ENCODE results near the gene CNPY1. TPM values are rescaled to one million over a fixed set of nuclear protein-coding genes. Genes with fewer than 3 reads are reported as not detected.

Gene CNPY1
- total and polyA plus RNA-seq, 2 donors (not counting 1 experiment from before 2014, with no cell fraction given): not detected

- Histone ChIP-seq H3K36me3 (ENCODE audit: control insufficient read depth, insufficient read depth, low read length) (no peaks in the 10 kb centered on the region), H3K4me1 (ENCODE audit: control insufficient read depth, extremely low read depth, insufficient read depth, low read length) (no peaks in the 10 kb centered on the region), H3K9me3 (ENCODE audit: control insufficient read depth, insufficient read depth, low read depth, low read length) (no peaks in the 10 kb centered on the region), H3K27me3 (ENCODE audit: control insufficient read depth, insufficient read depth, low read length) (no peaks in the 10 kb centered on the region), H3K4me3 (replicated peaks in 1 of 4; ENCODE audit: control extremely low read depth in 1 of 4, insufficient read depth in 1 of 4, low read depth in 3 of 4, low read length in 4 of 4) (no peak overlapping the region), H3K4me2 (ENCODE audit: extremely low read depth, insufficient read depth, low read length) (no peak overlapping the region), H4K20me1 (ENCODE audit: control insufficient read depth, extremely low read depth, insufficient read depth, low read length) (no peaks in the 10 kb centered on the region), H3K79me2 (ENCODE audit: control insufficient read depth, insufficient read depth, low read length) (no peaks in the 10 kb centered on the region), H3K9ac (ENCODE audit: insufficient read depth, low read length) (no peak overlapping the region), H3K27ac (ENCODE audit: insufficient read depth, low read length) (no peak overlapping the region), H2AFZ (ENCODE audit: low read length) (no peak overlapping the region)
- TF ChIP-seq CTCF (conservative IDR thresholded peaks at IDR 0.05 in 1 of 2, IDR thresholded peaks at IDR 0.05 in 1 of 2; ENCODE audit: low read depth in 1 of 2, low read length in 2 of 2): no peak
- no peak for TF ChIP-seq EZH2 (IDR thresholded peaks at IDR 0.05; ENCODE audit: low read length, missing control alignments)
- DNase-seq (ENCODE audit: low read depth in 2 of 2): no peak
These were observed 63.7 kb downstream of the CNPY1 start for GRCh38 chr7:155482511-155483183.

- H3K4me2 ChIP-seq (ENCODE audit: extremely low read depth, insufficient read depth, low read length): no peak overlapping the region
- no peak for DNase-seq (ENCODE audit: low read depth in 2 of 2)
- H3K79me2 ChIP-seq (ENCODE audit: control insufficient read depth, insufficient read depth, low read length): no peaks in the 10 kb centered on the region
- no peaks in the 10 kb centered on the region for H3K9me3 ChIP-seq (ENCODE audit: control insufficient read depth, insufficient read depth, low read depth, low read length)
- H3K36me3 ChIP-seq (ENCODE audit: control insufficient read depth, insufficient read depth, low read length): no peaks in the 10 kb centered on the region
- H3K4me1 ChIP-seq (ENCODE audit: control insufficient read depth, extremely low read depth, insufficient read depth, low read length): no peaks in the 10 kb centered on the region
- no peak overlapping the region for H3K27ac ChIP-seq (ENCODE audit: insufficient read depth, low read length)
- no peaks in the 10 kb centered on the region for H4K20me1 ChIP-seq (ENCODE audit: control insufficient read depth, extremely low read depth, insufficient read depth, low read length)
- no peak overlapping the region for H2AFZ ChIP-seq (ENCODE audit: low read length)
- no peaks in the 10 kb centered on the region for H3K27me3 ChIP-seq (ENCODE audit: control insufficient read depth, insufficient read depth, low read length)
- TF ChIP-seq CTCF (conservative IDR thresholded peaks at IDR 0.05 in 1 of 2, IDR thresholded peaks at IDR 0.05 in 1 of 2; ENCODE audit: low read depth in 1 of 2, low read length in 2 of 2): no peak
- no peak for TF ChIP-seq EZH2 (IDR thresholded peaks at IDR 0.05; ENCODE audit: low read length, missing control alignments)
- no peak overlapping the region for H3K9ac ChIP-seq (ENCODE audit: insufficient read depth, low read length)
- H3K4me3 ChIP-seq (replicated peaks in 1 of 4; ENCODE audit: control extremely low read depth in 1 of 4, insufficient read depth in 1 of 4, low read depth in 3 of 4, low read length in 4 of 4): no peak overlapping the region
These were observed 64.6 kb downstream of the CNPY1 start for GRCh38 chr7:155481764-155482163.

GRCh38 chr7:155477476-155477875 lies 68.9 kb downstream of the CNPY1 start:
- H3K27me3 ChIP-seq (ENCODE audit: control insufficient read depth, insufficient read depth, low read length): peaks cover 2% of the 10 kb centered on the region

More at GRCh38 chr7:155477476-155477875, 68.9 kb downstream of the CNPY1 start:
- Histone ChIP-seq H4K20me1 (ENCODE audit: control insufficient read depth, extremely low read depth, insufficient read depth, low read length) (no peaks in the 10 kb centered on the region), H3K27ac (ENCODE audit: insufficient read depth, low read length) (no peak overlapping the region), H3K79me2 (ENCODE audit: control insufficient read depth, insufficient read depth, low read length) (no peaks in the 10 kb centered on the region), H3K4me1 (ENCODE audit: control insufficient read depth, extremely low read depth, insufficient read depth, low read length) (no peaks in the 10 kb centered on the region), H3K4me2 (ENCODE audit: extremely low read depth, insufficient read depth, low read length) (no peak overlapping the region), H3K9me3 (ENCODE audit: control insufficient read depth, insufficient read depth, low read depth, low read length) (no peaks in the 10 kb centered on the region), H3K36me3 (ENCODE audit: control insufficient read depth, insufficient read depth, low read length) (no peaks in the 10 kb centered on the region), H3K9ac (ENCODE audit: insufficient read depth, low read length) (no peak overlapping the region), H3K4me3 (replicated peaks in 1 of 4; ENCODE audit: control extremely low read depth in 1 of 4, insufficient read depth in 1 of 4, low read depth in 3 of 4, low read length in 4 of 4) (no peak overlapping the region), H2AFZ (ENCODE audit: low read length) (no peak overlapping the region)
- TF ChIP-seq CTCF (conservative IDR thresholded peaks at IDR 0.05 in 1 of 2, IDR thresholded peaks at IDR 0.05 in 1 of 2; ENCODE audit: low read depth in 1 of 2, low read length in 2 of 2) (no peak), EZH2 (IDR thresholded peaks at IDR 0.05; ENCODE audit: low read length, missing control alignments) (no peak)
- DNase-seq (ENCODE audit: low read depth in 2 of 2): no peak

Measured in fibroblast of lung (primary cell).